HepG2 (cell line): ENCODE measurements around the gene F13B. TPM values are rescaled to one million over a fixed set of nuclear protein-coding genes. Genes with fewer than 3 reads are reported as not detected.

ENCODE experiments used
- ARID2 ChIP-seq: sonication (generic); formaldehyde crosslinking; IDR thresholded peaks from 2 replicates; pipeline ENCODE4 v1.8.1; 2022; ENCODE audit warnings: mild to moderate bottlenecking, missing genetic modification reagents, borderline replicate concordance
- BORCS8-MEF2B ChIP-seq: sonication (generic); formaldehyde crosslinking; IDR thresholded peaks from 2 replicates; pipeline ENCODE4 v1.8.0; 2022; ENCODE audit warnings: mild to moderate bottlenecking, missing genetic modification reagents
- FOXJ3 ChIP-seq: sonication (generic); formaldehyde crosslinking; IDR thresholded peaks from 2 replicates; pipeline ENCODE4 v1.4.0; 2020; ENCODE audit warnings: missing genetic modification reagents, mild to moderate bottlenecking, borderline replicate concordance
- MAFG ChIP-seq: sonication (generic); formaldehyde crosslinking; IDR thresholded peaks from 2 replicates; pipeline ENCODE4 v1.5.1; 2020; ENCODE audit warnings: mild to moderate bottlenecking, missing genetic modification reagents
- MZF1 ChIP-seq: sonication (generic); formaldehyde crosslinking; IDR thresholded peaks from 2 replicates; pipeline ENCODE4 v1.8.1; 2023; ENCODE audit warnings: mild to moderate bottlenecking, missing genetic modification reagents, borderline replicate concordance
- SPEN ChIP-seq: sonication (generic); formaldehyde crosslinking; IDR thresholded peaks from 2 replicates; pipeline ENCODE4 v1.5.1; 2020; ENCODE audit warnings: low read depth, mild to moderate bottlenecking, missing genetic modification reagents
- SRSF1 ChIP-seq: fragments of 200-400 bp; formaldehyde crosslinking; optimal IDR thresholded peaks from 2 replicates; pipeline ENCODE3; 2017; ENCODE audit warnings: mild to moderate bottlenecking, low read depth, low read length, moderate library complexity
- SRY ChIP-seq: sonication (generic); formaldehyde crosslinking; IDR thresholded peaks from 2 replicates; pipeline ENCODE4 v1.8.0; 2022; ENCODE audit warnings: mild to moderate bottlenecking, missing genetic modification reagents
- SYNCRIP ChIP-seq: fragments of 200-400 bp; formaldehyde crosslinking; IDR thresholded peaks from 2 replicates; pipeline ENCODE4 v1.6.1; 2018; ENCODE audit warnings: mild to moderate bottlenecking, low read depth, low read length; ENCODE audit not compliant: insufficient read depth
- TCF12 ChIP-seq, 2 experiments: fragments of 450-650 bp in 1 of 2; sonication (generic) in 1 of 2; formaldehyde crosslinking in 1 of 2; IDR thresholded peaks; 2 replicates each; pipeline versions ENCODE4 v1.6.1 to v1.8.0; 2017 to 2022; ENCODE audit warnings: antibody characterized with exemption in 1 of 2, mild to moderate bottlenecking in 1 of 2, missing genetic modification reagents in 1 of 2, moderate library complexity in 1 of 2
- TEAD2 ChIP-seq: sonication (generic); formaldehyde crosslinking; IDR thresholded peaks from 2 replicates; pipeline ENCODE4 v1.9.0; 2021; ENCODE audit warnings: missing genetic modification reagents
- ZBTB40 ChIP-seq, 2 experiments: fragments of 450-650 bp in 1 of 2; sonication (generic) in 1 of 2; formaldehyde crosslinking in 1 of 2; IDR thresholded peaks; 2 replicates each; pipeline versions ENCODE4 v1.6.1 to v1.8.0; 2016 to 2022; ENCODE audit warnings: antibody characterized with exemption in 1 of 2, mild to moderate bottlenecking in 1 of 2, missing genetic modification reagents in 1 of 2
- ZBTB49 ChIP-seq: sonication (generic); formaldehyde crosslinking; IDR thresholded peaks from 2 replicates; pipeline ENCODE4 v1.4.0; 2020; ENCODE audit warnings: missing genetic modification reagents, borderline replicate concordance
- ZNF546 ChIP-seq: sonication (generic); formaldehyde crosslinking; conservative IDR thresholded peaks from 2 replicates; pipeline ENCODE4 v1.8.1; 2023; ENCODE audit warnings: mild to moderate bottlenecking, missing genetic modification reagents
- ZNF883 ChIP-seq: sonication (generic); formaldehyde crosslinking; IDR thresholded peaks from 2 replicates; pipeline ENCODE4 v1.5.1; 2020; ENCODE audit warnings: mild to moderate bottlenecking, missing genetic modification reagents; ENCODE audit errors: not compliant biosample characterization
- polyA plus RNA-seq, 8 experiments: library from polyadenylated mRNA; depleted of rRNA in 3 of 8; stranded (reverse) in 7 of 8; unstranded in 1 of 8; fragments of >200 nt; fragmentation: Illumina TruSeq in 4 of 8; extraction: Trizol in 4 of 8; gene quantifications; 2 replicates each; pipeline versions ENCODE4 v1.2.1 to v1.2.3, GENCODE V29; 2011 to 2016; ENCODE audit warnings: low read depth in 4 of 8, missing spikeins in 1 of 8, mixed read lengths in 1 of 8; ENCODE audit not compliant: insufficient read depth in 1 of 8
- total RNA-seq, 5 experiments: library from RNA; depleted of rRNA; stranded (reverse); fragments of >200 nt; fragmentation: Illumina TruSeq; extraction: Trizol; gene quantifications; 2 replicates each; pipeline ENCODE4 v1.2.3, GENCODE V29; 2016; ENCODE audit warnings: low read depth in 1 of 5
- TF ChIP-seq, protein P1 (sequence below), 2 experiments: sonication (generic) in 1 of 2; formaldehyde crosslinking in 1 of 2; IDR thresholded peaks; 2 replicates each; pipeline versions ENCODE4 v1.5.1 to v1.6.1; 2011 to 2020; ENCODE audit warnings: borderline replicate concordance in 1 of 2, low read depth in 1 of 2, low read length in 1 of 2, mild to moderate bottlenecking in 1 of 2, missing genetic modification reagents in 1 of 2, moderate library complexity in 1 of 2

The F13B gene
- total and polyA plus RNA-seq, 2 of the 13 experiments (the other 11 are each of a cell fraction or from before 2014, with no cell fraction given): 0.41 to 2.7 TPM

DNA sequence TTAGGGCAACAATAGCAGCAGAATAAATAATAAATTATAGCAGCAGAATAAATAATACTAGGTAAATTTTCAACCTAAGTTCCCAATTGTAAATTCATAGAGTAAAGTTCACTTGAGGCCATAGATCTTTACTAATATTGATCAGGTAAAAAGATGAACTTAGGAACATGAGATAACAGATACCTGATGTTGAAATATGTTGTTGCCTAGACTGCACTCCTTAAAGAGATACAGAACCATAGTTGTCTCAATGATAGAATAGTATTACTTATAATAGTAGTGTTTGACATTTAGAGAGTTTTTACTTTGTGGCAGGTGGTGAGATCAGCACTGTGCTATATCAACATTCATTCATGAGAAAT is 378 bp upstream of the F13B start (continued):
- TF ChIP-seq BORCS8-MEF2B (CRISPR knock-in tag) (no peak), ZBTB40 (IDR thresholded peaks at IDR 0.05) (no peak), ZBTB40 (CRISPR knock-in tag; IDR thresholded peaks at IDR 0.05) (no peak), FOXJ3 (CRISPR knock-in tag) (peak; percentile 93), MZF1 (CRISPR knock-in tag) (no peak), ZNF883 (CRISPR knock-in tag) (no peak), SPEN (no peak), ARID2 (CRISPR knock-in tag) (no peak), SRY (CRISPR knock-in tag) (no peak), ZBTB49 (CRISPR knock-in tag) (no peak), ZNF546 (CRISPR knock-in tag) (no peak), MAFG (CRISPR knock-in tag) (no peak), SYNCRIP (no peak), TCF12 (IDR thresholded peaks at IDR 0.05) (no peak), TCF12 (CRISPR knock-in tag; IDR thresholded peaks at IDR 0.05) (no peak), TEAD2 (CRISPR knock-in tag) (no peak), SRSF1 (no peak)
- TF ChIP-seq, protein P1, sequence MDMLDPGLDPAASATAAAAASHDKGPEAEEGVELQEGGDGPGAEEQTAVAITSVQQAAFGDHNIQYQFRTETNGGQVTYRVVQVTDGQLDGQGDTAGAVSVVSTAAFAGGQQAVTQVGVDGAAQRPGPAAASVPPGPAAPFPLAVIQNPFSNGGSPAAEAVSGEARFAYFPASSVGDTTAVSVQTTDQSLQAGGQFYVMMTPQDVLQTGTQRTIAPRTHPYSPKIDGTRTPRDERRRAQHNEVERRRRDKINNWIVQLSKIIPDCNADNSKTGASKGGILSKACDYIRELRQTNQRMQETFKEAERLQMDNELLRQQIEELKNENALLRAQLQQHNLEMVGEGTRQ (IDR thresholded peaks at IDR 0.05; ENCODE audit: low read depth, low read length): no peak
- TF ChIP-seq, protein P1 (CRISPR knock-in tag; IDR thresholded peaks at IDR 0.05; ENCODE audit: borderline replicate concordance): no peak
